HG02870 (cell line): Measurements from ENCODE around the gene PDK2.

Experiments
- ATAC-seq: cut with Tn5 transposase; IDR thresholded peaks from one replicate; pipeline ENCODE4 v1.9.1; 2021; ENCODE audit warnings: mild to moderate bottlenecking, moderate library complexity; ENCODE audit not compliant: unreplicated experiment

Gene PDK2

GRCh38 chr17:50133769-50134099 lies 38.6 kb downstream of the PDK2 start:
- no peak for ATAC-seq

GRCh38 chr17:50134206-50135110 lies 39.3 kb downstream of the PDK2 start:
- ATAC-seq: no peak

- no peak for ATAC-seq
These were observed 40.4 kb downstream of the PDK2 start for GRCh38 chr17:50135316-50136095.

- ATAC-seq: no peak
These were observed 41.0 kb downstream of the PDK2 start for GRCh38 chr17:50136096-50136687.

GRCh38 chr17:50137042-50137441 lies 41.9 kb downstream of the PDK2 start:
- ATAC-seq: no peak

GRCh38 chr17:50139185-50139783 lies 44.1 kb downstream of the PDK2 start:
- no peak for ATAC-seq

- ATAC-seq: no peak
These were observed 45.1 kb downstream of the PDK2 start for GRCh38 chr17:50139950-50140885.

GRCh38 chr17:50141026-50141744 lies 46.0 kb downstream of the PDK2 start:
- ATAC-seq: no peak

- ATAC-seq: no peak
These were observed 46.6 kb downstream of the PDK2 start for GRCh38 chr17:50141745-50142110.

- no peak for ATAC-seq
These were observed 48.5 kb downstream of the PDK2 start for GRCh38 chr17:50143461-50144176.

GRCh38 chr17:50144355-50144754 lies 49.2 kb downstream of the PDK2 start:
- ATAC-seq: no peak

GRCh38 chr17:50144845-50145531 lies 49.8 kb downstream of the PDK2 start:
- no peak for ATAC-seq

GRCh38 chr17:50145532-50146229 lies 50.5 kb downstream of the PDK2 start:
- no peak for ATAC-seq

- ATAC-seq: no peak
These were observed 51.2 kb downstream of the PDK2 start for GRCh38 chr17:50146230-50146926.

GRCh38 chr17:50146927-50147665 lies 51.9 kb downstream of the PDK2 start:
- ATAC-seq: no peak

- no peak for ATAC-seq
These were observed 52.7 kb downstream of the PDK2 start for GRCh38 chr17:50147841-50148225.
